Aorta (tissue), 5 donors: Measurements from ENCODE around the gene PCBP3. TPM values are rescaled to one million over a fixed set of nuclear protein-coding genes. Genes with fewer than 3 reads are reported as not detected.

ENCODE experiments used
- ATAC-seq: fragments of 200-7000 bp; cut with Tn5 transposase; one replicate; pipeline ENCODE4 v1.9.1; 2022; ENCODE audit warnings: moderate library complexity; ENCODE audit not compliant: low FRiP score
- DNase-seq, 2 donors: peaks; one replicate each; pipeline ENCODE4 v3.0.0-alpha.2; 2020
- H3K27ac ChIP-seq, 2 donors: one replicate each; pipeline ENCODE4 v1.5.1; 2013; ENCODE audit warnings: low read length in 2 of 2, mild to moderate bottlenecking in 2 of 2, moderate library complexity in 2 of 2, control low read depth in 1 of 2, inconsistent platforms in 1 of 2, low read depth in 1 of 2
- H3K27me3 ChIP-seq, 2 donors: one replicate each; pipeline ENCODE4 v1.6.1; 2013; ENCODE audit warnings: control low read depth in 1 of 2, low read length in 1 of 2, mild to moderate bottlenecking in 1 of 2, moderate library complexity in 1 of 2; ENCODE audit not compliant: insufficient read depth in 2 of 2, control insufficient read depth in 1 of 2
- H3K36me3 ChIP-seq, 2 donors: one replicate each; pipeline ENCODE4 v1.6.1; 2013; ENCODE audit warnings: control low read depth in 1 of 2, low read length in 1 of 2, mild to moderate bottlenecking in 1 of 2; ENCODE audit not compliant: insufficient read depth in 2 of 2, control insufficient read depth in 1 of 2
- H3K4me1 ChIP-seq, 2 donors: one replicate each; pipeline ENCODE4 v1.6.1; 2013; ENCODE audit warnings: low read length in 2 of 2, control low read depth in 1 of 2, mild to moderate bottlenecking in 1 of 2, moderate library complexity in 1 of 2; ENCODE audit not compliant: insufficient read depth in 2 of 2, control insufficient read depth in 1 of 2
- H3K4me3 ChIP-seq, 2 donors: one replicate each; pipeline ENCODE4 v1.5.1; 2013; ENCODE audit warnings: low read length in 2 of 2, control low read depth in 1 of 2, mild to moderate bottlenecking in 1 of 2
- H3K9me3 ChIP-seq: one replicate; pipeline ENCODE4 v1.6.1; 2013; ENCODE audit warnings: mild to moderate bottlenecking, low read length; ENCODE audit not compliant: control insufficient read depth
- WGBS, 2 donors: extraction: QIAGEN DNeasy Blood & Tissue Kit; methylation state at CpG; one replicate each; pipeline ENCODE4 v1.1.7; 2013; 5-methylcytosine and 5-hydroxymethylcytosine counted together
- intact Hi-C, 2 donors: fragments of 100-400 bp; cut with DNase I; formaldehyde crosslinking; loops; one replicate each; pipeline versions ENCODE4 v1.14.2 to v1.15.0; 2022
- polyA plus RNA-seq, 2 donors: library from polyadenylated mRNA; stranded (reverse); fragments of 200-250 nt; gene quantifications; one replicate each; pipeline ENCODE4 v1.2.3, GENCODE V29; 2013
- total RNA-seq, 2 donors: library from RNA; stranded (reverse); fragmentation: NEBNext Ultra II Directional; extraction: Animal tissue kit (Norgen Biotek cat#: 25700); gene quantifications; one replicate each; pipeline ENCODE4 v1.2.1, GENCODE V29; 2021
- donor health status: healthy with polysubstance abuse.
- donor health status: Bipolar disorder and iron deficiency.
- donor health status: DM: no; HTN: no; CAD: no.
- donor health status: DM: no; HTN: no; CAD: no.
- donor health status: DM: yes; HTN: yes; CAD: no.

Gene PCBP3
- total and polyA plus RNA-seq, 4 donors: 3.6 to 15.0 (median 7.0) TPM; not detected in 1

DNA sequence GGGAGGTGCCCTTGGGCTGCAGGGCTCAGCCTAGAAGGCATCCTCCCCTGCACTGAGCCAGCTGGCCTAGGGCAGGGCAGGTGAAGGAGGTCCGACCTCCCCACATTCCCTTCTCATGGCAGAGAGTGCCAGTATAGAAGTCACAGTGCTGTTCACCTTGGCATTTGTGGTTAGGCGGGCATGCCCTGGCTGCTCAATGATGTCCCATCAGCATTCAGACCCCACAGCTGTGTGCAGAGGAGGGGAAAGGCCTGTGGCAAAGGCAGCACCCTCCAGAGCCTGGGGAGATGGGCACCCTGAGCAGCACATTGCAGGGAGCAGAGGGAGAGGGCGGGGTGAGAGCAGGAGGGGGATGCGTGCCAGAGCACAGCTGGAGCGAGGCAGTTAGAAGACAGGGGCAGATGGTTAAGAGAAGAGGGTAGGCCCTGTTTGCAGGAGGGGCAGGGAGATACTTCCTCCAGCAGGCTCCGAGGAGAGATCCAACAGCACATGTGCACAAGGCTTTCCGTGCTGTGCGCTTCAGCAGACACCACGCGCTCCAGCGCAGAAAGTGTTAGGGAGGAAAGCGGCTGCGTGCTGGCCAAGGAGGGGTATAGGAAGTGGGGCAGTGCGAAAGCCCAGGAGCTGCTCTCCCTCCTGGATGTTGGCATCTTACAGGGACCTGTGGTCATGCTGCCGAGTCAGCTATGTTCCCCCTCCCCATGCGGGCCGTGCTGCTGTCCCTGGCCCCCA is 294.4 kb downstream of the PCBP3 start:
- intact Hi-C loops: no loop called here
- peaks cover 6% of the 10 kb centered on the region for H3K9me3 ChIP-seq
- H3K4me3 ChIP-seq: no peak overlapping the region
- no peak overlapping the region for H3K27ac ChIP-seq
- DNase-seq (no peak), ATAC-seq (no peak)
- no peaks in the 10 kb centered on the region for H3K36me3 ChIP-seq
- H3K4me1 ChIP-seq: no peaks in the 10 kb centered on the region
- no peaks in the 10 kb centered on the region for H3K27me3 ChIP-seq
- 86 to 90% methylated on average over 16 to 17 of the region's 17 CpGs for WGBS, 2 donors

- H3K4me3 ChIP-seq: no peak overlapping the region
- no peaks in the 10 kb centered on the region for H3K27me3 ChIP-seq
- H3K9me3 ChIP-seq: peaks cover 6% of the 10 kb centered on the region
- no peak for ATAC-seq
- no peaks in the 10 kb centered on the region for H3K4me1 ChIP-seq
- 97 to 100% methylated on average over 1 of the region's 1 CpG for WGBS, 2 donors
- H3K36me3 ChIP-seq: no peaks in the 10 kb centered on the region
- no peak overlapping the region for H3K27ac ChIP-seq
- DNase-seq: no peak
- intact Hi-C loops: no loop called here
These were observed 294.9 kb downstream of the PCBP3 start for GRCh38 chr21:45938453-45938755.

DNA sequence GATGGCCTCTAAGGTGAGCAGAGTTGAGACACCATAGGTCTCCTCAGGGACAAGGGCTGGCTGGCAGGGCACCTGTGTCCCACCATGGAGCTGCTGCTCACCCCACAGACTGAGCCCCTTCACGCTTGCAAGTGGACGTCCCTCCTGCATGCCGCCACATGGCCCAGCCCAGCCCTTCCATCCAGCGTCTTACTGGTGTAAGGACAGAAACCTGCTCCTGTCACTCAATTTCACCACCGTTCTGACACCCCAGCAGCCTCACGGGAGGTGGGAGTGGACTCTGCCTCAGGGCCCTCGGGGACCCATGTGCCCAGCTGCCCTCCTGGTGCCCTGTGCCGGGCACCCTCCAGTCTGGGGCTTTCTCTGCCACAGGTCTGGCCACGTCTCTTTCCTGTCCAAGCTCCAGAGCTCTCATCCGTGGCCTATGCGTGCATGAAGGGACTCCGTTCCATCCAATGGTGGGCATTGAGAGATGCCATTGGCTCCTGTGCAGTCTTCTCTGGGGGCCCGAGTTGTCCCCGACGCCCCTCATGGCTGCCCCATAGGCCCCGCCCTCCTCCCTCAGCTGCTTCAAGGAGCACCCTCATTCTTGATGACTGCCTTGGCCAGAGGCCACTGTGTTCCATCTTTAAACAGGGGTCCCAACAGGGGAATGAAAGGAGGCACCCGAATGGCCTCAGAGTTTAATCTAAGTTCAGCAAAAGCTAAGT is 295.4 kb downstream of the PCBP3 start:
- Histone ChIP-seq H3K4me1 (no peaks in the 10 kb centered on the region), H3K27ac (no peak overlapping the region), H3K36me3 (no peaks in the 10 kb centered on the region), H3K4me3 (no peak overlapping the region), H3K27me3 (no peaks in the 10 kb centered on the region), H3K9me3 (peaks cover 6% of the 10 kb centered on the region)
- WGBS, 2 donors: 92 to 94% methylated on average over 17 of the region's 17 CpGs
- no peak for DNase-seq
- intact Hi-C loops: no loop called here
- no peak for ATAC-seq

GRCh38 chr21:45939521-45940045 is 296.1 kb downstream of the PCBP3 start:
- no peaks in the 10 kb centered on the region for H3K27me3 ChIP-seq
- 92 to 94% methylated on average over 15 of the region's 15 CpGs for WGBS, 2 donors
- H3K27ac ChIP-seq: no peak overlapping the region
- H3K4me1 ChIP-seq: no peaks in the 10 kb centered on the region
- no peak overlapping the region for H3K4me3 ChIP-seq
- H3K36me3 ChIP-seq: no peaks in the 10 kb centered on the region
- ATAC-seq (no peak), DNase-seq (no peak)
- peaks cover 6% of the 10 kb centered on the region for H3K9me3 ChIP-seq
- intact Hi-C loops: no loop called here

DNA sequence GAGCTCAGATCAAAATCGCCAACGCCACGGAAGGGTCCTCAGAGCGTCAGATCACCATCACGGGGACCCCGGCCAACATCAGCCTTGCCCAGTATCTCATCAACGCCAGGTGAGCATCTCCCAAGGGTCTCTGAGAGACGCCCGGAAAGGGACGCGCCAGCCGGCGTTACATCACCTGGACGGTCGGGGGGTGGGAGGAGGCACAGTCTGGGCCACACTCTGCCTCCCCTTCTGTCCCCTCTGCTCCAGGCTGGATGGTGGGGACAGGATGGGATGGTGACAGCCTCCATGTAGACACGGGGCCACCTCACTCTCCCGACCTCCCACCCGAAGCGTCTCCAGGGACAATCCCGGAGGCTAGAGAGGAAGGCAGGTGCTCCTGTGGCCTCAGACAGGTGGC is 296.6 kb downstream of the PCBP3 start:
- 95% methylated on average over 19 to 20 of the region's 20 CpGs for WGBS, 2 donors
- H3K27ac ChIP-seq: no peak overlapping the region
- H3K4me1 ChIP-seq: no peaks in the 10 kb centered on the region
- H3K36me3 ChIP-seq: no peaks in the 10 kb centered on the region
- intact Hi-C loops: no loop called here
- H3K4me3 ChIP-seq: no peak overlapping the region
- DNase-seq (no peak), ATAC-seq (no peak)
- H3K9me3 ChIP-seq: peaks cover 6% of the 10 kb centered on the region
- no peaks in the 10 kb centered on the region for H3K27me3 ChIP-seq

DNA sequence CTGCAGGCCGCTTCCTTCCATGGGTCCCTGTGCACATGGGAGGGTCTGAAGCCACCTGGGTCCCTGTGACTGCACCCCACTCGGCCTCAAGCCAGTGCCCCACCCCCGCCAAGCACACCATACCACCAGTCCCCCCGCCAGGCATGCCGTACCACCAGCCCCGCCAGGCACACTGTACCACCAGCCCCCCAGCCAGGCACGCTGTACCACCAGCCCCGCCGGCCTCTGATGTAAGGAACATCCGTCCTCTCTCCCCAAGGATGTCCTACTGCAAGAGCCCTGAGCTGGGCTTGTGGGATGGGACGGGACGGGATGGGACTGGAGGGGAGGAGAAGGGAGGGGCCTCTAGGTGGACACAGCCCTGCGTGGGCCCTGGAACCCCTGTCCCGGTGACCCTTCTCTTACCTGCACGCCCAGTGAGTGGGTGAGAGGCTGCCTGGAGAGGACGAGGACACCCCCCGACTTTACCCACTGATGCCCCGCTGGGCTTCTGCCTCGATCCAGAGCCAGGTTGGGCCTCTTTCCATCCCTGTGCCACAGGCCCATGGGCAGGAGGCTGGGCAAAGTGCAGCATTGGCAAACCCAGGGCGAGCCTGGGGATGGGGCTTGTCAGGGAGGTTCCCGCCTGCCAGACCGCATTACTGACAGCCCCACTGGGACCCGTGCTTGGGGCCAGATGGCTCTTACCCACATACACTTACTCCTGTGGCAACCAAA is 297.3 kb downstream of the PCBP3 start:
- Histone ChIP-seq H3K4me1 (no peaks in the 10 kb centered on the region), H3K36me3 (no peaks in the 10 kb centered on the region), H3K4me3 (no peak overlapping the region), H3K27ac (no peak overlapping the region), H3K27me3 (no peaks in the 10 kb centered on the region), H3K9me3 (peaks cover 6% of the 10 kb centered on the region)
- ATAC-seq (no peak), DNase-seq (peak in 1 of 2 donors; percentile 58)
- intact Hi-C loops: no loop called here
- WGBS, 2 donors: 85 to 89% methylated on average over 20 to 23 of the region's 23 CpGs

GRCh38 chr21:45941338-45941710 is 297.8 kb downstream of the PCBP3 start:
- DNase-seq (no peak), ATAC-seq (no peak)
- Histone ChIP-seq H3K9me3 (peaks cover 2% of the 10 kb centered on the region), H3K4me1 (no peaks in the 10 kb centered on the region), H3K4me3 (no peak overlapping the region), H3K36me3 (no peaks in the 10 kb centered on the region), H3K27me3 (no peaks in the 10 kb centered on the region), H3K27ac (no peak overlapping the region)
- intact Hi-C loops: no loop called here
- WGBS, 2 donors: 88 to 92% methylated on average over 14 of the region's 14 CpGs

DNA sequence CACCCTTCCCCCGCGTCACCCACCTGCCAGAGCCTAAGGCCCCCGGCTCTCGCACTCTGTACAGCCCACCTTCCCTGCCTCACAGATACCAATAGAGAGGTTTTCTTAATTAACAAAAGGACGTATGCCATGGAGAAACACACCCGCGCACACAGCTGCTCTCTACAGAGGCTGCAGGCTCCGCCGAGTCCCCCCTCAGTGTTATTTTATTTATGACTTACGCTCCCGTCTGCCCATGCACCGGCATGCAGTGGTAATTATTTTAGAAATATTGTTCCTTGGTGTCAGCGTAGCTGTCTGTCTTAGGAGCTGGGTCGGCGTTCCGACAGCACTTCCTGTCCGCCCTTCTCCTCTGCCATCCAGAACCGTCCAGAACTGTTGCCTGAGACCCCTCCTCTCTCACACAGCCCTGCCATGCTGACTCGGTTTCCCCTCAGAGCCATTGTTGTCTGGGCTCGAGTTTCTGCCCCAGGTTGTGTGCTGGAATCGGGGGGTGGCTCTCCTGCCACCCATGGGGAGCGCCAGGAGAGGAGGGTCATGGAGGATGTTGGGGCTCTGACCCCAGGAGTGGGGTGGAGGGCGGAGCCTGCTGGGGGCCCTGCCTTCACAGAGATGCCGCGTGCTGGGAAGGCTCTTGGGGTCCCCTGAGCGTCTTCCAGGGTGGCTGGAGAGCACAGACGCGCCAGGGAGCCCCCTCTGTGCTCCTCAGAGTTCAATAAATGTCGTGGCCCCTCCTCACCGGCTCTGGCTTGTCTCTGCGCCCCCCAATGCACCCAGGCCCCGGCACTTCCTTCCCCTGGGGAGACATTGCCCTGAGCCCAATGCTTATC is 298.4 kb downstream of the PCBP3 start:
- Histone ChIP-seq H3K27me3 (no peaks in the 10 kb centered on the region), H3K9me3 (no peaks in the 10 kb centered on the region), H3K36me3 (no peaks in the 10 kb centered on the region), H3K4me1 (no peaks in the 10 kb centered on the region), H3K27ac (no peak overlapping the region), H3K4me3 (no peak overlapping the region)
- ATAC-seq (no peak), DNase-seq (peak in 1 of 2 donors; percentile 51)
- intact Hi-C loops: no loop called here
- 90 to 91% methylated on average over 32 of the region's 32 CpGs for WGBS, 2 donors
